Activated naive CD4-positive, alpha-beta T cell treated with anti-CD3 and anti-CD28 coated beads, Interleukin-2, amount 50 U/mL, for 72 hours (primary cell): ENCODE results near the gene NDUFAF4. TPM values are rescaled to one million over a fixed set of nuclear protein-coding genes. Genes with fewer than 3 reads are reported as not detected.

Experiments
- ATAC-seq, 2 donors: fragments of 150-1000 bp; cut with Tn5 transposase; 2 replicates each; pipeline ENCODE4 v1.10.0; 2021; ENCODE audit warnings: mild to moderate bottlenecking in 2 of 2, moderate library complexity in 2 of 2
- DNase-seq, 2 donors: peaks; one replicate each; pipeline ENCODE4 v3.0.0; 2021 to 2022; ENCODE audit warnings: low spot score in 2 of 2
- H3K27ac Mint-ChIP-seq, 2 donors: one replicate each; pipeline ENCODE4 v1.8.0; 2022; ENCODE audit warnings: mild to moderate bottlenecking in 2 of 2, mixed read lengths in 2 of 2
- H3K36me3 Mint-ChIP-seq, 2 donors: one replicate each; pipeline ENCODE4 v1.8.0; 2022; ENCODE audit warnings: mixed read lengths in 2 of 2
- H3K9me3 Mint-ChIP-seq, 2 donors: one replicate each; pipeline ENCODE4 v1.8.0; 2022; ENCODE audit warnings: mixed read lengths in 2 of 2
- total RNA-seq, 2 donors: library from RNA; stranded (reverse); gene quantifications; one replicate each; pipeline ENCODE4 v1.2.3, GENCODE V29; 2022

NDUFAF4 gene
- 10 to 100 TPM; 42.1 to 60.7 TPM for total RNA-seq

GRCh38 chr6:96897396-96898240, at the start of gene NDUFAF4:
TSS of gene NDUFAF4 (minus strand) at chr6:96897891. CDS start at chr6:96897801, 90 bp downstream.
- ATAC-seq (peak; percentile 90 to 91), DNase-seq (peak; percentile 95 to 97)
- peaks cover 0 to 11% of the 10 kb centered on the region in 2 donors for H3K36me3 Mint-ChIP-seq
- H3K9me3 Mint-ChIP-seq: no peaks in the 10 kb centered on the region
- H3K27ac Mint-ChIP-seq: peak within 1 kb of the TSS; percentile 88 to 90

DNA sequence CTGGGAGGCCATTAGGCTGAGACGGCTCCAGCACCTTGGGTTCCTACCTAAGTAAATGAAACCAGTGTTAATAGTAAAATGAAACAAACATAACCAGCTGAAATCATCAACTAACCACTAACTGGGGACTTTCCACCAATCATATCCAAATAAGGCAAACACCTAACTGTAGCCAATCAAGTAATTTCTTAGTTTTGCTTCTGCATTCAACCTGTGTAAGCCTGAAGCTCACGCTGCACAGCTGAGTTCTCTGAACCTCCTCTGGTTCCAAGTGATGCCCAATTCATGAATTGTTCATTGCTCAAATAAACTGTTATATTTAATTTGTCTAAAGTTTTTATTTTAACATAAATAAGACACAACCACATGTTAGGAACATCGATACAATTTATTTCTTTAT, 49.4 kb upstream of the NDUFAF4 start:
- ATAC-seq: peak; percentile 56 to 97
- Mint-ChIP-seq H3K36me3 (no peaks in the 10 kb centered on the region), H3K9me3 (no peaks in the 10 kb centered on the region), H3K27ac (no peak overlapping the region)
- no peak for DNase-seq

GRCh38 chr6:96943555-96944215, 46.0 kb upstream of the NDUFAF4 start:
- ATAC-seq (no peak), DNase-seq (no peak)
- H3K9me3 Mint-ChIP-seq: no peaks in the 10 kb centered on the region
- no peaks in the 10 kb centered on the region for H3K36me3 Mint-ChIP-seq
- H3K27ac Mint-ChIP-seq: no peak overlapping the region

GRCh38 chr6:96942676-96943075, 45.0 kb upstream of the NDUFAF4 start:
- H3K9me3 Mint-ChIP-seq: no peaks in the 10 kb centered on the region
- no peak overlapping the region for H3K27ac Mint-ChIP-seq
- no peak for DNase-seq
- no peak for ATAC-seq
- no peaks in the 10 kb centered on the region for H3K36me3 Mint-ChIP-seq

DNA sequence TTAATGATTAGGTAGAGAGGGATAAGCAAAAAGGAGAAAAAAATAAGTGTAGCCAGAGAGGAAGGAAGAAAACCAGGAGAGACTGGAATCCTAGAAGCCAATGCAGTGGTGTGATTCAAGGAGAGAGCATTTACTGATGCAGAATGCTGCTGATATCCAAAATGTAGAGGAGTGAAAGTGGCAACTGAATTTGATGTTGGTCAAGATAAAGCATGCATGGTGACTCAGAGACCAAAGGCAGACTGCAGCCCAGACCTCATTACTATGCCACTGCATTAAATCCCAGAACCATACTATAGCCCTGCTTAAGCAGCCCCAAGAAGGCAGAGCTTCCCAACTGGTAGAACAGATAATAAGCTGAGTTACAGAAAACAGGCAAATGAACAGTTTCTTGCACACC, 42.6 kb upstream of the NDUFAF4 start:
- Mint-ChIP-seq H3K9me3 (no peaks in the 10 kb centered on the region), H3K36me3 (no peaks in the 10 kb centered on the region), H3K27ac (no peak overlapping the region)
- ATAC-seq (no peak), DNase-seq (no peak)

DNA sequence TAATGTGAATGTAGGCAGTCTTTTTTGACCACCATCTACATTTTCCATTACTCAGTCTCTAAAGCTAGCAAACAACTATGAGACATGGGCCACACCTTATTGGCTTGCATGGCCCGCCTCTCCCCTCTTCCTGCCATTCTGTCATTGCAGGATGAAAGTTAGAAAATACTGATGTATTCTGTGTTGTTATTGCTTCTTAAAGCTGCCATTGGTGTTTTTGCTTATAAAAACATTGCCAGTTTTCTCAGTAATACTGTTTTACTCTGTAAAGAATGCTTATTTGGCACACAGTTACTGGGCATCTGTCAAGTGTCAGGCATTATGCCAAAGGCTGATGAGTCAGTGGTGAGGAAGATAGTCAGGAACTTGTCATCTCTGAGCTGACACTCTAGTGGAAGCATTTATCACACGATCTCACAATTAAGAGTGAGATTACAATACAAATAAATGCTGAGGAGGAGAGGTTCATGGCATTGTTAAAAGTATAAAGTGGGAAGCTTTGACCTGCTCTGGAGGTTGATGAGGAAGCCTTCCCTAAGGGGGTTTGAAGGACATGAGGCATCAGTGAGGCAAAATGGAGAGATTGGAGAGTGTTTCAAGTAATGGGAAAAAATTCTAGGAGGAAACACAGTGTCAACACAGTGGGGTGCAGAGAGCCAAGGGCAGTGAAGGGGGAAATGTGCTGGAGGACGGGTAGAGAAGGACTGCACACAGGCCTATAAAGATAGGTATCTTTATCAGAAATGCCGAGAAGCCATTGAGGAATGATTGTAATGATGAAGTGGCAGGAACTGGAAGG, 41.5 kb upstream of the NDUFAF4 start:
- no peaks in the 10 kb centered on the region for H3K36me3 Mint-ChIP-seq
- H3K27ac Mint-ChIP-seq: peak overlapping the region; percentile 0 to 62
- no peaks in the 10 kb centered on the region for H3K9me3 Mint-ChIP-seq
- ATAC-seq (peak; percentile 70 to 90), DNase-seq (no peak)

DNA sequence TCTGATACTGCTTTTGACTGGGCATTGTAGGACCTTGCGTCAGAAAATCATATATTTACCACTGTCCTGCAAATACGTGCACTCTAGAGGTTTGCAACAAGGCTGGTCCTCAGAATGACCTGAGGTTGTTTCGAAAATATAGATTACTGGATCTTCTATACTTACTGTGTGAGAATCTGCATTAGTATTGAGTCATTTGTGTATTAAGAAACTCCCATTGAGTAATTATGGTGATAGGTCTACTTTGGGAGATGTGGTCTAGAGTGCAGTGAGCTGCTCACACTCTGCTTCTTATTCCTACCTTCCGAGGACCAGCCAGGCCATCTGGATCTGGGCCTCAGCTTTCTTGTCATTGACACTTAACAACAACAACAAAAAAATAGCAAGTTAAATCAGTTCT, 36.4 kb upstream of the NDUFAF4 start:
- no peak for DNase-seq
- peak in 1 of 2 donors; percentile 40 for ATAC-seq
- H3K9me3 Mint-ChIP-seq: no peaks in the 10 kb centered on the region
- no peak overlapping the region for H3K27ac Mint-ChIP-seq
- H3K36me3 Mint-ChIP-seq: no peaks in the 10 kb centered on the region

DNA sequence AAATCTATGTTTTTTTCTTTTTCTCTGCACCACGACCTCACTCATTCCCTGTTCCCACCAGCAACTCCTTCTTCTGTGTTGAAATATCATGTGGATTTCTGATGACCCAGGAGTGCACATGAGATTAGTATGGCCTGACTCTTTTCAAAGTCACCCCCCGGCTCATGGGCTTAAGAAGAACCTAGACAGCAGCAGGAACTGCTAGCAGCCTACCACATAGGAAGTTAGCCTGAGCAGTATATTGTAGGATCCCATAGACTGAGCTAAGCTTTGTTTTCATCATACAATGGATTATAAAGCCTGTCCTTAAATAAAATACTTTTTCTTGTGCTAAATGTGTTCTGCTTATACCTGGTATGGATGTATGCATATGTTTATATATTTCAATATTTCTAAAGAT, 33.5 kb upstream of the NDUFAF4 start:
- no peak for ATAC-seq
- DNase-seq: no peak
- H3K27ac Mint-ChIP-seq: no peak overlapping the region
- H3K9me3 Mint-ChIP-seq: no peaks in the 10 kb centered on the region
- H3K36me3 Mint-ChIP-seq: no peaks in the 10 kb centered on the region

GRCh38 chr6:96929741-96930140, 32.0 kb upstream of the NDUFAF4 start:
- H3K36me3 Mint-ChIP-seq: peaks cover 0 to 1% of the 10 kb centered on the region in 2 donors
- DNase-seq (no peak), ATAC-seq (no peak)
- no peaks in the 10 kb centered on the region for H3K9me3 Mint-ChIP-seq
- no peak overlapping the region for H3K27ac Mint-ChIP-seq

- ATAC-seq (no peak), DNase-seq (no peak)
- H3K36me3 Mint-ChIP-seq: peaks cover 0 to 4% of the 10 kb centered on the region in 2 donors
- H3K9me3 Mint-ChIP-seq: no peaks in the 10 kb centered on the region
- H3K27ac Mint-ChIP-seq: no peak overlapping the region
Measured at GRCh38 chr6:96927660-96928059, 30.0 kb upstream of the NDUFAF4 start.

DNA sequence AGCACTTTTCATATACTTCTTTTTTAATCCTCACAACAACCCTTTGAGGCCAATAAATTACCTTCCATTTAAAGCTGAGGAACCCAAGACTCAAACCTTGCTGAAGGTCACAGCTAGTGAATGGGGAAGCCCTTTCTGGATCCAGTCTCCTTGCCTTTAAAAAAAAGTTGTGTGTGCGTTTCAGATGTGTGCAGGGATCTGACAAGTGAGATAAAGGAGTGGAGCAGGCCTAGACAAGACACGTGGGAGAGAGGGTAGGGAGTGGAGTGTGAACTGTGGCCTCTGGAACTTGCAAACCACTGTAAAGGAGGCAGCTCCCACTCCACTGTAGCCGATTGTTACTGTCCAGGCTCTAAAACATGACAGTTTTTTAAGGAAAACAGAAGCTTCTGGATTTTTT, 28.7 kb upstream of the NDUFAF4 start:
- Mint-ChIP-seq H3K9me3 (no peaks in the 10 kb centered on the region), H3K36me3 (peaks cover 0 to 4% of the 10 kb centered on the region in 2 donors), H3K27ac (no peak overlapping the region)
- DNase-seq (no peak), ATAC-seq (no peak)

DNA sequence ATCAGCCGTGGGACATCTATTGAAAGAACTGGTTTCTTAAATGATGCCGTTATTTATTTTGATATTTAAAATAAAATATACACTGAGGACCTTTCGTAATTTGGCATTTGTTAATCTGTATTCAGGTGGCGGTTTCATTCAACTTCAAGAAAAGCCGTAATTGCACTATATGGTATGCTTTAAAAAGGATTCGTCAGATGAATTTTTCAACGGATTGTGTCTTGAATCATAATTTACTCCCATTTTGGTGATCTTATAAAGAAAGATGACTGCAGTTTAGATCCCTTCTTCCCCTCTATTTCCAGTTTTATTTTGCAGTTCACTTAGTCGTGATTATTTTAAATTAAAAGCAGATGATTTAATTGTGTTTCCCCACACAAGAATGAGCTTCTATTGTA, 27.6 kb upstream of the NDUFAF4 start:
- no peak for ATAC-seq
- Mint-ChIP-seq H3K9me3 (no peaks in the 10 kb centered on the region), H3K27ac (peak overlapping the region; percentile 37 to 88), H3K36me3 (peaks cover 0 to 4% of the 10 kb centered on the region in 2 donors)
- no peak for DNase-seq

- H3K9me3 Mint-ChIP-seq: no peaks in the 10 kb centered on the region
- H3K27ac Mint-ChIP-seq: peak overlapping the region; percentile 81 to 88
- H3K36me3 Mint-ChIP-seq: peaks cover 0 to 4% of the 10 kb centered on the region in 2 donors
- ATAC-seq (peak; percentile 73), DNase-seq (no peak)
Measured at GRCh38 chr6:96923871-96924493, 26.3 kb upstream of the NDUFAF4 start.

DNA sequence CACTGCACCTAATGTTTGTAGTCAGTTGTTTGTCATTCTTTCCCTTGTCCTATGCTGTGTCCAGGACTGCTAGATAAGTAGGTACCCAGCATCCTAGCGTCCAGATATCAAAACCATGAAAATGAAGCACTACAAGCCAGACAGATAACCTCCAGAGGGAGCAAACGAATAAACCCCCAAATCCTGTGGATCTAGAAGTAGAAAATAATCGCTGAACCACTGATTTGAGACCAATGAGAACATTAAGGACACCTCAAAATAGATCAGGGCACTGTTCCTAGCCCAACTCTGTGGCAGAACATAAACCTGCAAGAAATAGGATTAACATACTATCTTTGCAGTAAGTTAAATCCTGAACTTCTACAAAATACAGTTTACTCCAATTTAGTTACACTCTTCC, 25.7 kb upstream of the NDUFAF4 start:
- Mint-ChIP-seq H3K36me3 (peaks cover 0 to 4% of the 10 kb centered on the region in 2 donors), H3K9me3 (no peaks in the 10 kb centered on the region), H3K27ac (peak overlapping the region in 1 of 2 donors; percentile 88)
- DNase-seq (no peak), ATAC-seq (no peak)

- DNase-seq: no peak
- no peaks in the 10 kb centered on the region for H3K36me3 Mint-ChIP-seq
- no peaks in the 10 kb centered on the region for H3K9me3 Mint-ChIP-seq
- no peak for ATAC-seq
- no peak overlapping the region for H3K27ac Mint-ChIP-seq
Measured at GRCh38 chr6:96917098-96917497, 19.4 kb upstream of the NDUFAF4 start.

DNA sequence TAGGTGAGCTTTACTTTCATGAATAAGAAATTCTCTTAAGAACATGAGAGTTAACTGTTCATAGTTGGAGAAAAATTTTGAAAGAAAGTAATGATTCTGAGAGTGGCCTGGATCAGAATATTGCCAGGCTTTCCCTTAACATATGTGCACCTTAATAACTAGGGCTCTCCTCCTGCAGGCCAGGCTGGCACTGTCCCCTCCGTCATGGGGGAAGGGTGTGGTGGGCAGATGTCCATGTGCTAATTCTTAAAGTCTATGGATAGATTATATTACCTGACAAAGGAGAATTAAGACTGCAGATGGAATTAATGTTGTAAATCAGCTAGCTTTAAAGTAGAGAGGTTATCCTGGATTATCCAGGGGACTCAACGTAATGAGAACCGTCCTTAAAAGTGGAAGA, 15.9 kb upstream of the NDUFAF4 start:
- H3K9me3 Mint-ChIP-seq: no peaks in the 10 kb centered on the region
- H3K27ac Mint-ChIP-seq: no peak overlapping the region
- no peaks in the 10 kb centered on the region for H3K36me3 Mint-ChIP-seq
- ATAC-seq (no peak), DNase-seq (no peak)

- ATAC-seq (no peak), DNase-seq (no peak)
- Mint-ChIP-seq H3K27ac (no peak overlapping the region), H3K36me3 (no peaks in the 10 kb centered on the region), H3K9me3 (no peaks in the 10 kb centered on the region)
Measured at GRCh38 chr6:96911751-96912150, 14.1 kb upstream of the NDUFAF4 start.
